Lower lobe of right lung (tissue), 2 donors: Measurements from ENCODE around the gene PKD2L2. TPM values are rescaled to one million over a fixed set of nuclear protein-coding genes. Genes with fewer than 3 reads are reported as not detected.
A peak's percentile ranks its signal among the peaks of the same experiment; 100 is the strongest.
"Not testable (repeated sequence)": the region's sequence is repeated elsewhere in the genome, so short reads cannot be mapped to it uniquely, and the experiment has no call there.

Experiments
- ATAC-seq, 2 donors: fragments of 200-7000 bp; cut with Tn5 transposase; one replicate each; pipeline ENCODE4 v1.9.1; 2020 to 2022; ENCODE audit warnings: mild to moderate bottlenecking in 2 of 2, moderate library complexity in 2 of 2
- DNase-seq: peaks from one replicate; pipeline ENCODE4 v3.0.0-alpha.2; 2020
- H3K27ac ChIP-seq: fragments of 200-600 bp; one replicate; pipeline ENCODE4 v1.8.0; 2022
- H3K27me3 ChIP-seq: fragments of 200-600 bp; one replicate; pipeline ENCODE4 v1.8.0; 2022; ENCODE audit warnings: low read depth
- H3K36me3 ChIP-seq: fragments of 200-600 bp; one replicate; pipeline ENCODE4 v1.8.0; 2022; ENCODE audit warnings: mild to moderate bottlenecking
- H3K4me1 ChIP-seq: fragments of 200-600 bp; one replicate; pipeline ENCODE4 v1.8.0; 2022
- H3K4me3 ChIP-seq: fragments of 200-600 bp; one replicate; pipeline ENCODE4 v1.8.0; 2022; ENCODE audit warnings: mild to moderate bottlenecking
- H3K9me3 ChIP-seq: fragments of 200-600 bp; one replicate; pipeline ENCODE4 v1.8.0; 2022
- intact Hi-C: fragments of 100-400 bp; cut with DNase I; formaldehyde crosslinking; loops from one replicate; pipeline ENCODE4 v1.11.0; 2022
- total RNA-seq: library from RNA; stranded (reverse); fragmentation: NEBNext Ultra II Directional; extraction: Animal tissue kit (Norgen Biotek cat#: 25700); gene quantifications from one replicate; pipeline ENCODE4 v1.2.1, GENCODE V29; 2021
- TF ChIP-seq, protein P1 (sequence below): fragments of 200-600 bp; IDR thresholded peaks from one replicate; pipeline ENCODE4 v1.8.0; 2022; ENCODE audit warnings: antibody characterized with exemption, mild to moderate bottlenecking
- donor health status: DM: no; HTN: yes; CAD: no; lungs with severe emphysema.

Gene PKD2L2
- total RNA-seq, 1 donor from 2014 or later = not detected

DNA sequence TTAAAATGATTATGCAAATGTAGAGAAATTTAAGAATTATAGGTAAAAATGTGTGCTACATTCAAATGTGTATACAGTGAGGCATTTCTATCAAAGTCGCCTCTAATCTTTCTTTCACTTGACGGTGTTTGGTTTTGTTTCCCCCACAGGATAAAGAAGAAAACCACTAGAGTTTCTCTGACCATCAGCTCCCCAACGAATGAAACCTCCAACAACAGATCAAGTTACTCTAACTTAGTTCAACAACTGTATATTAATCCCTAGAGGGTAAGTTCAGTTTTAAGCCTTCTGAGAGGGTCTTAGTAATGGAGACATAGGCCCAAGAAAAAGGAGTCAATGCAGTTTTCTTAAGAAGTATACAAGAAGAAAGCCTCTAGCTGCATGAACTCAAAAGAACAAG, 33.1 kb upstream of the PKD2L2 start:
- no peak overlapping the region for H3K27ac ChIP-seq
- no peaks in the 10 kb centered on the region for H3K36me3 ChIP-seq
- intact Hi-C loops = no loop called here
- no peaks in the 10 kb centered on the region for H3K9me3 ChIP-seq
- TF ChIP-seq, protein P1, sequence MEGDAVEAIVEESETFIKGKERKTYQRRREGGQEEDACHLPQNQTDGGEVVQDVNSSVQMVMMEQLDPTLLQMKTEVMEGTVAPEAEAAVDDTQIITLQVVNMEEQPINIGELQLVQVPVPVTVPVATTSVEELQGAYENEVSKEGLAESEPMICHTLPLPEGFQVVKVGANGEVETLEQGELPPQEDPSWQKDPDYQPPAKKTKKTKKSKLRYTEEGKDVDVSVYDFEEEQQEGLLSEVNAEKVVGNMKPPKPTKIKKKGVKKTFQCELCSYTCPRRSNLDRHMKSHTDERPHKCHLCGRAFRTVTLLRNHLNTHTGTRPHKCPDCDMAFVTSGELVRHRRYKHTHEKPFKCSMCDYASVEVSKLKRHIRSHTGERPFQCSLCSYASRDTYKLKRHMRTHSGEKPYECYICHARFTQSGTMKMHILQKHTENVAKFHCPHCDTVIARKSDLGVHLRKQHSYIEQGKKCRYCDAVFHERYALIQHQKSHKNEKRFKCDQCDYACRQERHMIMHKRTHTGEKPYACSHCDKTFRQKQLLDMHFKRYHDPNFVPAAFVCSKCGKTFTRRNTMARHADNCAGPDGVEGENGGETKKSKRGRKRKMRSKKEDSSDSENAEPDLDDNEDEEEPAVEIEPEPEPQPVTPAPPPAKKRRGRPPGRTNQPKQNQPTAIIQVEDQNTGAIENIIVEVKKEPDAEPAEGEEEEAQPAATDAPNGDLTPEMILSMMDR = no peak
- no peak for DNase-seq
- H3K27me3 ChIP-seq = no peaks in the 10 kb centered on the region
- ATAC-seq = no peak
- no peak overlapping the region for H3K4me3 ChIP-seq
- peaks cover 18% of the 10 kb centered on the region for H3K4me1 ChIP-seq

DNA sequence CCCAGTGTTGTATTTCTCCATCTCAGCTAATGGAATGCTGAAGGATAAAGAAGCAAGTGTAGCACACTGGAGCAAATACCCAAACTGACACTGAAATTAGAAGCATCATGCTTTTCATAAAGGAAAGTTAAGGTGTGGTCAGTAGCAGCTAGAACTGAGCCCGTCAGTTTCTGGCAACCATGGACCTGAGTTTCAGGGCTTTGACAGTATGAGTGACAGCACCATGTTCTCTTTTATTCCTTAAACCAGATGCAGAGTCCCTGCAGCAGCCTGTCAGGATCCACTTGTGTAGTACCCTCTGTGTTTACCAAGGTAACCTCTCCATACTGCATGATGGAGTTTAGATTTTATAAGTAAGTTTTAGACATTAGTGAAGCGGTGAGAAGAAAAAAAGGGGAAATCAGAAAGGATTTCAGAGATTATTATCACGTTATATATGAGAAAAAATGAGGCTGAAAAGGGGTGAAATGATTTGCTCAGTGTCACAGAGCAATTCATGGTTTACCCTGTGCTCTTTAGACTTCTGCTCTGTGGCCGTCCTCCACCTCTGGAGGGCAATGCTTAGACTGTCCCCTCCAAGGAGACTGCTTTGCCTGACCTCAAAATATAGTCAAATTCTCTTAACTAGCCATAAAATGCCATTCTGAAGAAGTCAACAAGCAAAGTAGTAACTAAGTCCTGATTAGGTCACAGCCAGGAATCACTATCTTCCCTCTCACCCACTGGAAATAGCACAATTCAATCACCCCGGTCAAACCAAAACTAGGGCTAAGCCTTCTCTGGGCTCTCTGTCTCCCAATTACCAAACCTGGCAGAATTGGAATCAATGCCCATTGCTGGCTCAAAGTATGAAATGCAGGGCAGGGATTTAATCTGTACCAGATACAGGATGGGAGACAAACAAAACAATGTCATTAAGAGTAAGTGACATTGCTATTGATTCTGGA, 32.1 kb upstream of the PKD2L2 start:
- intact Hi-C loops = no loop called here
- Histone ChIP-seq H3K36me3 (no peaks in the 10 kb centered on the region), H3K27me3 (no peaks in the 10 kb centered on the region), H3K4me3 (no peak overlapping the region), H3K27ac (no peak overlapping the region), H3K9me3 (no peaks in the 10 kb centered on the region), H3K4me1 (peaks cover 18% of the 10 kb centered on the region)
- DNase-seq (no peak), ATAC-seq (no peak)
- TF ChIP-seq, protein P1 = no peak

DNA sequence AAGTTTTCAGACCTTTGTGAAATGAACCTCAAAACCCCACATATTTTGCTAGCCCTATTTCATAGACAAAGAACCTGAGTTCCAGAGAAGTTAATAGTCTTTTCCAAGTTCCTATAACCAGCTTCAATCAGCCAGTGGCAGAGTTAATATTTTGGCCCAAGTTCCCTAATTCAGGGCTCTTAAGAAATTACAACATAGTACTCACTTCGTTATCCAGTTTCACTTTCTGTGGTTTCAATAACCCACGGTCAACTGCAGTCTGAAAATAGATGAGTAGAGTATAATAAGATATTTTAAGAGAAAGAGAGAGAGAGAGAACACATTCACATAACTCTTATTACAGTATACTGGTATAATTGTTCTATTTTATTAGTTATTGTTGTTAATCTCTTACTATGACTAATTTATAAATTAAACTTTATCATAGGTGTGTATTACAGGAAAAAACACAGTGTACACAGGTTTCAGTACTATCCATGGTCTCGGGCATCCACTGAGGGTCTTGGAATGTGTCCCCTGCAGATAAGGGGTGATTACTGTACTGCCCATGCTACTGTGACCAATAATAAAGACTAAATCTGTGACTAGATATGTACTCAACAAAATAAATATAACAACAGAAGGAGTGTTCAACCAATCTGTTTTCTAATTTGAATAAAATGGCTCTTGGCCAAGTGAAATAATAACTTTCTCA, 30.9 kb upstream of the PKD2L2 start:
- Histone ChIP-seq H3K4me3 (peak overlapping the region; percentile 22), H3K27ac (no peak overlapping the region)

DNA sequence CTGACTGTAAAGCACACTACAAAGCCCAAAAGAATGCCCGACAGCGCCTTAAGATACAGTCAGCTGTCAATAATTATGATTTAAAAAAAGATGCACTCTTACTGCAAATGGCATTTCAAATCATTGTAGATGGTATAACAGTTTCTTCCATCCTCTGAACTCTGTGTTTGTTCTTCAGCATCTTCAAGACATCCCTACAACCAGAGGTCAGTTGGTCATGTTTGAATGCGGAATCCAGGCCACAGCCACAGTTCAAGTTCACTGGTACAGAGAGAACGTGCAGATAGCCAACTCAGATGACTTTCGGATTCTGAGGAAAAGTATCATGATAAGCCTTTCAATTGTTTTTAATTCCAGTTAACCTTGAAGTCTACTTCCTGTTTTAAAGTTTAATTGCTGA, 30.3 kb upstream of the PKD2L2 start:
- H3K4me3 ChIP-seq = peak overlapping the region; percentile 22
- peaks cover 18% of the 10 kb centered on the region for H3K4me1 ChIP-seq
- intact Hi-C loops = no loop called here
- ATAC-seq (no peak), DNase-seq (no peak)
- H3K9me3 ChIP-seq = no peaks in the 10 kb centered on the region
- TF ChIP-seq, protein P1 = no peak
- no peaks in the 10 kb centered on the region for H3K36me3 ChIP-seq
- H3K27me3 ChIP-seq = no peaks in the 10 kb centered on the region
- H3K27ac ChIP-seq = no peak overlapping the region

More for the DNA sequence above, 30.9 kb upstream of the PKD2L2 start:
- intact Hi-C loops = no loop called here
- H3K9me3 ChIP-seq = no peaks in the 10 kb centered on the region
- DNase-seq = no peak
- H3K4me1 ChIP-seq = peaks cover 18% of the 10 kb centered on the region
- no peaks in the 10 kb centered on the region for H3K36me3 ChIP-seq
- H3K27me3 ChIP-seq = no peaks in the 10 kb centered on the region
- TF ChIP-seq, protein P1 = no peak
- ATAC-seq = peak; percentile 81 to 92

DNA sequence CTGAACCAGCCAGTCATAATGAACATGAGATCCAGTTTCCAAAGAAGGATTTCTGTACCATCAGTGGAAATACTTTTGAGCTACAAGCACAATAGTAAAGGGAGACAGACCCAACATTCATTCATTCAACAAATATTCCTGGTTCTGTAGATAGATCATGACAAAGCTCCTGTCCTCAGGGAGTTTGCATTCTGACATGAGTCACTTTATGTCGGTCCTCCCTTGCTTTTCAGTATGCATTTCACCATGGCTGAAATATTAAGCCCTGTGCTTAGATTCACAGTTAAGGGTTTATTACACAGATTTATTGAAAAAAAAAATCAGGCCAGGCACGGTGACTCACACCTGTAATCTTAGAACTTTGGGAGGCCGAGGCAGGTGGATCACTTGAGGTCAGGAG, 27.0 kb upstream of the PKD2L2 start:
- DNase-seq (no peak), ATAC-seq (no peak)
- TF ChIP-seq, protein P1 = no peak
- intact Hi-C loops = no loop called here
- H3K36me3 ChIP-seq = no peaks in the 10 kb centered on the region
- H3K27ac ChIP-seq = no peak overlapping the region
- no peaks in the 10 kb centered on the region for H3K9me3 ChIP-seq
- H3K27me3 ChIP-seq = no peaks in the 10 kb centered on the region
- no peak overlapping the region for H3K4me3 ChIP-seq
- peaks cover 18% of the 10 kb centered on the region for H3K4me1 ChIP-seq

DNA sequence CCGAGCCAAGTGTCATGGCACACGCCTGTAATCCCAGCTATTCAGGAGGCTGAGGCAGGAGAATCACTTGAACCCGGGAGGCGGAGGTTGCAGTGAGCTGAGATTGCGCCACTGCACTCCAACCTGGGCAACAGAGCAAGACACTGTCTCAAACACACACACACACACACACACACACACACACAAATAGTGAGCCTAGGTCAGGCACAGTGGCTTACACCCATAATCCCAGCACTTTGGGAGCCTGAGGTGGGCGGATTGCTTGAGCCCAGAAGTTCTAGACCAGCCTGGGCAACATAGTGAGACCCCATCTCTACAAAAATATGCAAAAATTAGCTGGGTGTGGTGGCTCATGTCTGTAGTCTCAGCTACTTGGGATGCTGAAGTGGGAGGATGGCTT, 25.6 kb upstream of the PKD2L2 start:
- H3K36me3 ChIP-seq, H3K9me3 ChIP-seq, H3K27ac ChIP-seq, ATAC-seq, intact Hi-C loops, DNase-seq, H3K27me3 ChIP-seq, H3K4me3 ChIP-seq, H3K4me1 ChIP-seq: not testable (repeated sequence)
